AG04450 (cell line): ENCODE measurements around the gene PGA3. TPM values are rescaled to one million over a fixed set of nuclear protein-coding genes. Genes with fewer than 3 reads are reported as not detected.
"Not testable (repeated sequence)": the region's sequence is repeated elsewhere in the genome, so short reads cannot be mapped to it uniquely, and the experiment has no call there.

Experiments
- CTCF ChIA-PET: fragments of 300-600, 350-600 bp; formaldehyde crosslinking; extraction: SDS; loops from one replicate; lab custom pipeline; 2022; ENCODE audit warnings: antibody characterized with exemption, inconsistent platforms; lab: Charles Lee
- POLR2A ChIA-PET: fragments of 350-600 bp; formaldehyde crosslinking; extraction: SDS; loops from one replicate; lab custom pipeline; 2021; ENCODE audit warnings: antibody characterized with exemption, inconsistent platforms; lab: Yijun Ruan, JAX
- DNase-seq: peaks from one replicate; pipeline ENCODE4 v3.0.0-alpha.2; 2011; ENCODE audit warnings: low read depth, low spot score
- H3K27ac ChIP-seq: one replicate; pipeline ENCODE4 v1.5.1; 2012; ENCODE audit warnings: low read depth, low read length, control low read depth
- H3K27me3 ChIP-seq: one replicate; pipeline ENCODE4 v1.6.0; 2012; ENCODE audit warnings: low read length; ENCODE audit not compliant: control insufficient read depth, insufficient read depth
- H3K4me3 ChIP-seq: 2 replicates; pipeline ENCODE4 v1.5.1; 2011; ENCODE audit warnings: mild to moderate bottlenecking, low read depth, low read length, control low read depth
- H3K9me3 ChIP-seq: 2 replicates; pipeline ENCODE4 v1.5.1; 2012; ENCODE audit warnings: low read length; ENCODE audit not compliant: control insufficient read depth, insufficient read depth
- polyA plus RNA-seq: library from polyadenylated mRNA; depleted of rRNA; stranded (reverse); fragments of >200 nt; gene quantifications from 2 replicates; pipeline ENCODE4 v1.2.3, GENCODE V29; 2011

PGA3 gene
- polyA plus RNA-seq, 1 experiment, result 1.8 TPM

DNA sequence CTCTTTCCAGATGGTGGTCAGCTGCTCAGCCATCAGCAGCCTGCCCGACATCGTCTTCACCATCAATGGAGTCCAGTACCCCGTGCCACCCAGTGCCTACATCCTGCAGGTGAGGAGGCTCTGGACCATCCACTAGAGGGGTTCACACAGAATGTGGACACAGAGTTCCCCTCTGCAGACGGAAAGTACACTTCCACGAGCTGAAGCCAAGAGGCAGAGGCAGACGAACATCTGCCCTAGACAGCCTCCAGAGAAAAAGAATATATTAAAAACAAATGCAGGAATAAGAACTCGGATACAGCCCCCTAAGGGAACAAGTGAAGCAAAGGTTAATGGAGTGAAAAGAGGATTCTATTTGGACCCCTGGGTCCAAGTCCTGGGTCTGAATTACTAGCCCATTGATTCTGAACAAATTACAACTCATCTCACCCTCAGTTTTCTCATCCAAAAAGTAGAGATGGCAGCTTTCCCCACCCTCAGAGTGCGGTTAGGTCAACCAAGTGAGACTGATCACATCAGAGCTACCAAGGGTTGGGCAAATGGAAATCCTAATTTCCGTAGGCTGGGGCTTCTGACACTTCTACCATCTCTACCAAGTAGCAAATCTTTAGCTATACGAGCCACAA lies 8.1 kb downstream of the PGA3 start:
- CTCF ChIA-PET, H3K4me3 ChIP-seq, H3K27me3 ChIP-seq, H3K9me3 ChIP-seq, H3K27ac ChIP-seq, DNase-seq, POLR2A ChIA-PET: not testable (repeated sequence)

DNA sequence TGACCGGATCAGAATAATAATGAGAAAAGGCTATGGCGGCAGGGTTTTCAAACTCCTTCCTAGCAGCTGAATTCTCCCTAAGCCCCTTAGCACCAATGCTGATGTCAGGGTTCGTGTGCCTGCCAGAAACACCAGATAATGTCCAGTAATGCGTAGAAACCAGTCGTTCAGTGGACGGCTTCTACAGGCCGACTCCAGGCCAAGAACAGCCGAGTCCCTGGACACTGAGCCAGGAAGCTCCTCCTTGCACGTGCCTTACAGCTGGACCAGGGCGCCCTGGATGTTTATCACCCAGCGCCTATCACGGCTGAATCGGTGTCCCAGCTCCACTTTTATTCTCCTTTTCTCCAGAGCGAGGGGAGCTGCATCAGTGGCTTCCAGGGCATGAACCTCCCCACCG lies 8.9 kb downstream of the PGA3 start:
- H3K27me3 ChIP-seq, DNase-seq, H3K9me3 ChIP-seq, CTCF ChIA-PET, H3K27ac ChIP-seq, POLR2A ChIA-PET, H3K4me3 ChIP-seq: not testable (repeated sequence)

DNA sequence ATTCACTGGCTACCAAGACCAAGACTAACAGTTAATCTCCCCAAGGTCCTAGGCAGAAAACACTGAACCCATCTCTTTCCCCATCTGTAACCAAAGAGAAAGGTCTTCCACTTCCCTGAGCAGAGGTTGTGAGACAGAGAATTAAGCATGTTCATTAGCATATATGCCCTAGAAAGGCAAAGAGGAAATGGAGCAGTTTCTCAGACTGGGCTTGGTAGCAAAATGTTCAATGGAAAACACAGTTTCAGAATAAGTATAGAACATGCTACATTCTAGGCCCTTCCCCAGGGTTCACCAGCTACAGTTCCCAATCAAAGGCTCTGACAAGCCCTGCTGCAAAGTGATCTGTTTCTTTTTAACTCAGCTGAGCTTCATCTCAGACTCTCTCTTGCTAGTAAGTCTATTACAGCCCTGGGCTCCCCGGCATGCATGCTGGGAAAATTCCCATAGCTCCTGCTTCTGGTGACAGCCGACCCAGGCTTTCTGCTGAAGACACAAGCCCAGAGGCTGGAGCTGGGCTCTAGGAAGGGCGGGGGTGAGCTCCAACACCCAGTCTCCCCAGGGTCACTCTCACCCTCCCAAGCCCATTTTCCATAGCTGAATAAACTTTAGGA lies 10.5 kb downstream of the PGA3 start:
- DNase-seq, H3K27me3 ChIP-seq, CTCF ChIA-PET, H3K4me3 ChIP-seq, H3K9me3 ChIP-seq, POLR2A ChIA-PET, H3K27ac ChIP-seq: not testable (repeated sequence)

GRCh38 chr11:61218306-61218705 lies 15.0 kb downstream of the PGA3 start:
- H3K27ac ChIP-seq, POLR2A ChIA-PET, CTCF ChIA-PET: not testable (repeated sequence)

DNA sequence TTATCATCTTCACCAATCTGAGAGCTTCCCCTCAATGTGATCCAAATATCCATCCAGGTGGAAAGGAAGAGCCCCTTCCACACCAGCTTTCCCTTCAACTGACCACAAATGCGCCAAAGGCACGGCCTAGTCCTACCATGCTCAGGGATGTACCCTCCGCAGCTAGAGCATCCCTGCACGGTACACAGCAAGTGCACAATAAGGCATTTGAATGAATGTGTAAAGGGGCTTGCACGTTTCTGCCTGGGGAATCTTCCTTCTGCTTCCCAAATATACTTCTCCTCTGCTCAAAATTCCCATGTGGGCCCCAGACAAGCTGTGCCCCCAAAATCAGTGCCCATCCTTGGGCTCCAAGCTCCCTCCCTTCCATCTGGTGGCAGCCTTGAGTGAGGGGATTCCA lies 15.7 kb downstream of the PGA3 start:
- H3K27me3 ChIP-seq, H3K9me3 ChIP-seq, DNase-seq, POLR2A ChIA-PET, H3K4me3 ChIP-seq, CTCF ChIA-PET, H3K27ac ChIP-seq: not testable (repeated sequence)

More at GRCh38 chr11:61218306-61218705, 15.0 kb downstream of the PGA3 start:
- H3K9me3 ChIP-seq, DNase-seq, H3K4me3 ChIP-seq, H3K27me3 ChIP-seq: not testable (repeated sequence)

DNA sequence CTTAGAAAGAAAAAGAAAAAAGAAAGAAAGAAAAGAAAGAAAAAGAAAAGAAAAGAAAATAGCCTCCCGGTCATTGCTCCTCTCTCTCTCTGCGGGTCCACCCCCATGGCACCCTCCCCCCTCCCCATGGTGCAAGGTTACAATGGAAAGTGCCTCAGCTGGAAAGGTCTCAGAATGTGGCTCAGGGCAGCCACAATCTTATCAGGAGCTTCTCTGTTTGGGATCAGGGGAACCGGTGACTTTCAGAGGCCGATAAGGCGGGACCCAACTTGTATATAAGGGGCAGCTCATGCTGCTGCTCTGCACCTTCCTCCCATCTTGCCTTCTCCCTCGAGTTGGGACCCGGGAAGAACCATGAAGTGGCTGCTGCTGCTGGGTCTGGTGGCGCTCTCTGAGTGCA lies 18.7 kb downstream of the PGA3 start, which contains the start of gene PGA4:
Gene PGA4, plus strand, starts transcription at position 301 of the 400 bp plus-strand sequence. Its CDS starts 54 bp downstream, at position 355.
- H3K4me3 ChIP-seq, H3K27ac ChIP-seq, DNase-seq, H3K9me3 ChIP-seq, H3K27me3 ChIP-seq, POLR2A ChIA-PET, CTCF ChIA-PET: not testable (repeated sequence)

GRCh38 chr11:61222692-61223091 lies 19.4 kb downstream of the PGA3 start:
- H3K27me3 ChIP-seq, POLR2A ChIA-PET, H3K9me3 ChIP-seq, H3K4me3 ChIP-seq, DNase-seq, CTCF ChIA-PET, H3K27ac ChIP-seq: not testable (repeated sequence)

GRCh38 chr11:61226457-61227137 lies 23.3 kb downstream of the PGA3 start:
- H3K27ac ChIP-seq, H3K4me3 ChIP-seq, H3K9me3 ChIP-seq, H3K27me3 ChIP-seq, CTCF ChIA-PET, POLR2A ChIA-PET, DNase-seq: not testable (repeated sequence)

- H3K27ac ChIP-seq, H3K9me3 ChIP-seq, POLR2A ChIA-PET, H3K4me3 ChIP-seq, DNase-seq, CTCF ChIA-PET, H3K27me3 ChIP-seq: not testable (repeated sequence)
Observed at GRCh38 chr11:61229458-61229857, 26.1 kb downstream of the PGA3 start.

GRCh38 chr11:61231033-61231432 lies 27.7 kb downstream of the PGA3 start:
- CTCF ChIA-PET, DNase-seq, POLR2A ChIA-PET, H3K9me3 ChIP-seq, H3K4me3 ChIP-seq, H3K27ac ChIP-seq, H3K27me3 ChIP-seq: not testable (repeated sequence)

DNA sequence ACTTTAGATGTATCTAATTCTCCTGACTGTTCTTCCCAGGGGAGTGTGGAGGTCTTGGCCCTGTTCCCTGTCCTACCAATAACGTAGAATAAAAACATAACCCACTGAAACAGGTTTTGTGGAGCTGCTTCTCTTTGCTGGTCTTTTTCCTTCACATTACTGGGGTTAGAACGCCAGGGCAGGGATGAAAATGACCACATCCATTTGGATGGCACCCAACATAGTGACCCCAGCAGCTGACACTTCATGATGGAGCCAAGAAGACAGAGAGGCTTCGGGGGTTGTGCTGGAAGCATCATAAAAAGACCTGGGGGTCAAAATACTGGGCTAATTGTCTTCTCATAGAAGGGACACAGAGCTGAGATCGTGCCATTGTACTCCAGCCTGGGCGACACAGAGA lies 28.3 kb downstream of the PGA3 start:
- POLR2A ChIA-PET, H3K4me3 ChIP-seq, H3K9me3 ChIP-seq, H3K27me3 ChIP-seq, H3K27ac ChIP-seq, CTCF ChIA-PET, DNase-seq: not testable (repeated sequence)

DNA sequence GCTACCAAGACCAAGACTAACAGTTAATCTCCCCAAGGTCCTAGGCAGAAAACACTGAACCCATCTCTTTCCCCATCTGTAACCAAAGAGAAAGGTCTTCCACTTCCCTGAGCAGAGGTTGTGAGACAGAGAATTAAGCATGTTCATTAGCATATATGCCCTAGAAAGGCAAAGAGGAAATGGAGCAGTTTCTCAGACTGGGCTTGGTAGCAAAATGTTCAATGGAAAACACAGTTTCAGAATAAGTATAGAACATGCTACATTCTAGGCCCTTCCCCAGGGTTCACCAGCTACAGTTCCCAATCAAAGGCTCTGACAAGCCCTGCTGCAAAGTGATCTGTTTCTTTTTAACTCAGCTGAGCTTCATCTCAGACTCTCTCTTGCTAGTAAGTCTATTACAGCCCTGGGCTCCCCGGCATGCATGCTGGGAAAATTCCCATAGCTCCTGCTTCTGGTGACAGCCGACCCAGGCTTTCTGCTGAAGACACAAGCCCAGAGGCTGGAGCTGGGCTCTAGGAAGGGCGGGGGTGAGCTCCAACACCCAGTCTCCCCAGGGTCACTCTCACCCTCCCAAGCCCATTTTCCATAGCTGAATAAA lies 29.3 kb downstream of the PGA3 start:
- DNase-seq, POLR2A ChIA-PET, H3K4me3 ChIP-seq, CTCF ChIA-PET, H3K27ac ChIP-seq, H3K9me3 ChIP-seq, H3K27me3 ChIP-seq: not testable (repeated sequence)
